Neural cell (in vitro differentiated cells): ENCODE measurements around the gene GPBAR1. TPM values are rescaled to one million over a fixed set of nuclear protein-coding genes. Genes with fewer than 3 reads are reported as not detected.

Experiments
- H2AFZ ChIP-seq: fragments of 200-600, 300-800 bp; sonication (generic), shearing (Covaris generic); 2 replicates; pipeline ENCODE4 v1.6.0; 2014; ENCODE audit warnings: low read depth, mild to moderate bottlenecking, antibody characterized with exemption, low read length, moderate library complexity
- H3F3A ChIP-seq: fragments of 200-600 bp; shearing (Covaris generic); 2 replicates; pipeline ENCODE4 v1.6.1; 2016; ENCODE audit warnings: mild to moderate bottlenecking, moderate library complexity, mixed read lengths, antibody characterized with exemption, low read length; ENCODE audit not compliant: insufficient read depth, poor library complexity, severe bottlenecking
- H3K27ac ChIP-seq: fragments of 200-600, 300-800 bp; sonication (generic), shearing (Covaris generic); 2 replicates; pipeline ENCODE4 v1.5.1; 2014; ENCODE audit warnings: mild to moderate bottlenecking, low read length, moderate library complexity
- H3K27me3 ChIP-seq: fragments of 300-800, 200-600 bp; sonication (generic), shearing (Covaris generic); 2 replicates; pipeline ENCODE4 v1.6.0; 2014; ENCODE audit warnings: mild to moderate bottlenecking, low read depth, low read length, moderate library complexity; ENCODE audit not compliant: insufficient read depth
- H3K36me3 ChIP-seq: fragments of 300-800, 200-600 bp; sonication (generic), shearing (Covaris generic); 2 replicates; pipeline ENCODE4 v1.5.1; 2014; ENCODE audit warnings: mild to moderate bottlenecking, antibody characterized with exemption, low read length, moderate library complexity; ENCODE audit not compliant: insufficient read depth
- H3K4me2 ChIP-seq: fragments of 300-800, 200-600 bp; sonication (generic), shearing (Covaris generic); 2 replicates; pipeline ENCODE4 v1.6.0; 2014; ENCODE audit warnings: mild to moderate bottlenecking, low read length
- H3K4me3 ChIP-seq: fragments of 300-800, 200-600 bp; sonication (generic), shearing (Covaris generic); 2 replicates; pipeline ENCODE4 v1.5.1; 2014; ENCODE audit warnings: mild to moderate bottlenecking, low read length, moderate library complexity
- H3K79me2 ChIP-seq: fragments of 200-600 bp; shearing (Covaris generic); replicated peaks from 2 replicates; pipeline ENCODE4 v1.6.0; 2014; ENCODE audit warnings: mild to moderate bottlenecking, low read length, moderate library complexity; ENCODE audit not compliant: insufficient read depth
- H3K9ac ChIP-seq: fragments of 300-800, 200-600 bp; sonication (generic), shearing (Covaris generic); 2 replicates; pipeline ENCODE4 v1.6.1; 2016; ENCODE audit warnings: mild to moderate bottlenecking, low read length, mixed read lengths
- H3K9me2 ChIP-seq: fragments of 200-600 bp; shearing (Covaris generic); 2 replicates; pipeline ENCODE4 v1.6.1; 2016; ENCODE audit warnings: mild to moderate bottlenecking, low read length, mixed read lengths; ENCODE audit not compliant: insufficient read depth
- H3K9me3 ChIP-seq: fragments of 200-600, 300-800 bp; sonication (generic), shearing (Covaris generic); 2 replicates; pipeline ENCODE4 v1.6.1; 2016; ENCODE audit warnings: mild to moderate bottlenecking, mixed run types, low read length, moderate library complexity, mixed read lengths
- H4K20me1 ChIP-seq: fragments of 200-600 bp; shearing (Covaris generic); 2 replicates; pipeline ENCODE4 v1.6.1; 2016; ENCODE audit warnings: mild to moderate bottlenecking, mixed run types; ENCODE audit not compliant: insufficient read depth
- EP300 ChIP-seq: fragments of 450-650 bp; conservative IDR thresholded peaks from 2 replicates; pipeline ENCODE4 v1.6.1; 2014; ENCODE audit warnings: antibody characterized with exemption, mild to moderate bottlenecking, moderate library complexity; ENCODE audit not compliant: poor library complexity, severe bottlenecking
- EZH2 ChIP-seq: fragments of 200-600, 300-800 bp; shearing (Covaris generic), sonication (generic); IDR thresholded peaks from 2 replicates; pipeline ENCODE4 v1.6.1; 2014; ENCODE audit warnings: antibody characterized with exemption, low read length, borderline replicate concordance, mild to moderate bottlenecking; ENCODE audit not compliant: insufficient read depth, poor library complexity, severe bottlenecking
- MXI1 ChIP-seq: fragments of 450-650 bp; conservative IDR thresholded peaks from 2 replicates; pipeline ENCODE4 v1.6.1; 2014; ENCODE audit warnings: antibody characterized with exemption, mild to moderate bottlenecking; ENCODE audit not compliant: poor library complexity, severe bottlenecking
- POLR2AphosphoS5 ChIP-seq: IDR thresholded peaks from 2 replicates; pipeline ENCODE4 v1.6.1; 2012
- RAD21 ChIP-seq: fragments of 450-650 bp; conservative IDR thresholded peaks from 2 replicates; pipeline ENCODE4 v1.6.1; 2014; ENCODE audit warnings: antibody characterized with exemption, mild to moderate bottlenecking, moderate library complexity
- SMC3 ChIP-seq: fragments of 450-650 bp; conservative IDR thresholded peaks from 2 replicates; pipeline ENCODE4 v1.6.1; 2014; ENCODE audit warnings: antibody characterized with exemption, mild to moderate bottlenecking, moderate library complexity; ENCODE audit not compliant: poor library complexity
- TAF1 ChIP-seq: IDR thresholded peaks from 2 replicates; pipeline ENCODE4 v1.6.1; 2012; ENCODE audit warnings: low read depth
- polyA plus RNA-seq: library from polyadenylated mRNA; depleted of rRNA; stranded (reverse); fragments of >200 nt; gene quantifications from 2 replicates; pipeline ENCODE4 v1.2.3, GENCODE V29; 2014
- TF ChIP-seq, protein P1 (sequence below): fragments of 450-650 bp; IDR thresholded peaks from 2 replicates; pipeline ENCODE4 v1.5.1; 2014; ENCODE audit warnings: antibody characterized with exemption, mild to moderate bottlenecking, moderate library complexity; ENCODE audit not compliant: poor library complexity, severe bottlenecking
- TF ChIP-seq, protein P2 (sequence below): IDR thresholded peaks from 2 replicates; pipeline ENCODE4 v1.6.1; 2012; ENCODE audit warnings: borderline replicate concordance

The GPBAR1 gene
- polyA plus RNA-seq, 1 donor from 2014 or later, result not detected

DNA sequence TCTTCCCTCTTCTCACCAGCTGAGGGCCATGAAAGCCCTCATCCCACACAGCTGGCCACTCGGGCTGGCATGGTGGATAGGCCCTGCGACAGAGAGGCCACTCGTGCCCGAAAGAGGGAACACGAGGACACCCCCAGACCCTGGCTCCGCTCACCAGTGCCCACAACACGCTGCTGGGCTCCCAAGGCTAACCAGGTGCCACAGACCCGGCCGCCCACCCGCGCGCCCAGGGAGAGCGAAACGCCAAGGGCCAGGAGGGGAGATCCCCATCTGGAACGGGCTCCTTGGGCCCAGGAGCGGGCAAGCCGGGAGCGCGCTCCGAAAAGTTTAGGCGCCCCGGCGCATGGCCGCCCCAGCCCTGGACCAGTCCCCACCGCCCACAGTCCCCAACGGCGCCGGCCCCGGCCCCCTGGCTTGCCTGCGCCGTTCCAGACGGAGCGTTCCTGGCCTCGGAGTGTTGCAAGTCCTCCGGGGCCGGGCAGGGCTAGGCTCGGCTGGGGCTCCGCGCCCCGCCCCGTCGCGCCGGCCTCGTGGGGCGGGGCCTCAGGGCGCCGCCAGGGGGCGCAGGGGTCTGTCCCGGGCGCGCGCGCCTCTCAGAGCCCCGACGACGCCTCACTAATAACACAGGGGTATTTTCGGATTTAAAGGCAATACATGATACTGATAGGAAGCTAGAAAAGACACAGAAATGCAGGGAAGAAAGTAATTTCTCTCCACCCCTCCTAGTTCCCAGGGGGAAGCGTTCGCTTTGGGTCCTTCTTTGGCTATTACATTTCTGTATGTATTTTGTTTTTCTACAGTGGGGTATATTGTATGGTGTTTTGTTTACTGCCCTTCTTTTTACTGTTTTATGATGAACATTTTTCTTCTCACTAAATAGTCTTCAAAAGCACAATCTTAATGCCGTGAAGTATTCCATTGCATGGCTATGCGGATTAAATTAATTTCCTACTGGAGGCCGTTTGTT is 31.5 kb downstream of the GPBAR1 start, which contains the start of gene TMBIM1:
Gene TMBIM1, minus strand, starts transcription at position 456 of the 967 bp plus-strand sequence. CDS start 10,362 bp downstream, outside the sequence.
- Histone ChIP-seq H3K36me3 (no peaks in the 10 kb centered on the region), H3K27me3 (peaks cover 4% of the 10 kb centered on the region), H3K9me2 (no peaks in the 10 kb centered on the region), H3F3A (no peaks in the 10 kb centered on the region), H3K4me3 (no peak within 1 kb of the TSS), H3K27ac (no peak within 1 kb of the TSS), H3K79me2 (no peaks in the 10 kb centered on the region), H3K4me2 (no peak within 1 kb of the TSS), H3K9ac (no peak within 1 kb of the TSS), H2AFZ (no peak within 1 kb of the TSS), H4K20me1 (no peaks in the 10 kb centered on the region), H3K9me3 (no peaks in the 10 kb centered on the region)
- TF ChIP-seq, protein P1, sequence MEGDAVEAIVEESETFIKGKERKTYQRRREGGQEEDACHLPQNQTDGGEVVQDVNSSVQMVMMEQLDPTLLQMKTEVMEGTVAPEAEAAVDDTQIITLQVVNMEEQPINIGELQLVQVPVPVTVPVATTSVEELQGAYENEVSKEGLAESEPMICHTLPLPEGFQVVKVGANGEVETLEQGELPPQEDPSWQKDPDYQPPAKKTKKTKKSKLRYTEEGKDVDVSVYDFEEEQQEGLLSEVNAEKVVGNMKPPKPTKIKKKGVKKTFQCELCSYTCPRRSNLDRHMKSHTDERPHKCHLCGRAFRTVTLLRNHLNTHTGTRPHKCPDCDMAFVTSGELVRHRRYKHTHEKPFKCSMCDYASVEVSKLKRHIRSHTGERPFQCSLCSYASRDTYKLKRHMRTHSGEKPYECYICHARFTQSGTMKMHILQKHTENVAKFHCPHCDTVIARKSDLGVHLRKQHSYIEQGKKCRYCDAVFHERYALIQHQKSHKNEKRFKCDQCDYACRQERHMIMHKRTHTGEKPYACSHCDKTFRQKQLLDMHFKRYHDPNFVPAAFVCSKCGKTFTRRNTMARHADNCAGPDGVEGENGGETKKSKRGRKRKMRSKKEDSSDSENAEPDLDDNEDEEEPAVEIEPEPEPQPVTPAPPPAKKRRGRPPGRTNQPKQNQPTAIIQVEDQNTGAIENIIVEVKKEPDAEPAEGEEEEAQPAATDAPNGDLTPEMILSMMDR, result peak; percentile 46
- TF ChIP-seq TAF1, result no peak
- no peak for TF ChIP-seq EP300

DNA sequence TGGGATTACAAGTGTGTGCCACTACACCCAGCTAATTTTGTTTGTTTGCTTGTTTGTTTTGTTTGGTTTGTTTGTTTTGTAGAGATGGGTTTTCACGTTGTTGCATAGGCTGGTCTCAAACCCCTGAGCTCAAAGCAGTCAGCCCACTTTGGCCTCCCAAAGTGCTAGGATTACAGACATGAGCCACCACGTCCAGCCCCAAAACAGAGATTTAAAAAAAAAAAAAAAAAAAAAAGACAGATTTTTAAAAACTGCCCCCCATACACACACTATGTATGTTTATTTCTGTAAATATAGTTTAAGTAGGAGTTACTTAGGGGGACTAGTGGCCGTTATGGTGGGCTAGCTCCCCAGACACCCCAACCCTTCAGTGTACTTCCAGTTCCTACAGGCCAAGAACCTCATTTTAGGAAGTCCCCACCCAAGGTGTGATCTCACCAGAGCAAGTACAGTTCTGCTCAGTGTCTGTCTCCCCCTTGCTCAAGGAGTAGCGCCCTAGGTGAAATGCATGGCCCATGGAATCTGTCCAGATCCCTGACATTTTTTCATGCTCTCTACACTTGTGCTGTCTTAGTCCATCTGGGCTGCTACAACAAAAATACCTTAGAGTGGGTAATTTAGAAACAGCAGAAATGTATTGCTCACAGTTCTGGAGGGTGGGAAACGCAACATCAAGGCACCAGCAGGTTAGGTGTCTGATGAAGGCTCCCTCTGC is 33.1 kb downstream of the GPBAR1 start:
- Histone ChIP-seq H3K9me3 (no peaks in the 10 kb centered on the region), H3F3A (no peaks in the 10 kb centered on the region), H3K36me3 (no peaks in the 10 kb centered on the region), H4K20me1 (no peaks in the 10 kb centered on the region), H3K9ac (no peak overlapping the region), H3K9me2 (no peaks in the 10 kb centered on the region), H3K4me3 (no peak overlapping the region), H2AFZ (no peak overlapping the region), H3K27ac (no peak overlapping the region), H3K4me2 (no peak overlapping the region), H3K79me2 (no peaks in the 10 kb centered on the region), H3K27me3 (peaks cover 4% of the 10 kb centered on the region)
- no peak for TF ChIP-seq SMC3
- TF ChIP-seq EP300, result no peak
- no peak for TF ChIP-seq TAF1
- TF ChIP-seq, protein P2, sequence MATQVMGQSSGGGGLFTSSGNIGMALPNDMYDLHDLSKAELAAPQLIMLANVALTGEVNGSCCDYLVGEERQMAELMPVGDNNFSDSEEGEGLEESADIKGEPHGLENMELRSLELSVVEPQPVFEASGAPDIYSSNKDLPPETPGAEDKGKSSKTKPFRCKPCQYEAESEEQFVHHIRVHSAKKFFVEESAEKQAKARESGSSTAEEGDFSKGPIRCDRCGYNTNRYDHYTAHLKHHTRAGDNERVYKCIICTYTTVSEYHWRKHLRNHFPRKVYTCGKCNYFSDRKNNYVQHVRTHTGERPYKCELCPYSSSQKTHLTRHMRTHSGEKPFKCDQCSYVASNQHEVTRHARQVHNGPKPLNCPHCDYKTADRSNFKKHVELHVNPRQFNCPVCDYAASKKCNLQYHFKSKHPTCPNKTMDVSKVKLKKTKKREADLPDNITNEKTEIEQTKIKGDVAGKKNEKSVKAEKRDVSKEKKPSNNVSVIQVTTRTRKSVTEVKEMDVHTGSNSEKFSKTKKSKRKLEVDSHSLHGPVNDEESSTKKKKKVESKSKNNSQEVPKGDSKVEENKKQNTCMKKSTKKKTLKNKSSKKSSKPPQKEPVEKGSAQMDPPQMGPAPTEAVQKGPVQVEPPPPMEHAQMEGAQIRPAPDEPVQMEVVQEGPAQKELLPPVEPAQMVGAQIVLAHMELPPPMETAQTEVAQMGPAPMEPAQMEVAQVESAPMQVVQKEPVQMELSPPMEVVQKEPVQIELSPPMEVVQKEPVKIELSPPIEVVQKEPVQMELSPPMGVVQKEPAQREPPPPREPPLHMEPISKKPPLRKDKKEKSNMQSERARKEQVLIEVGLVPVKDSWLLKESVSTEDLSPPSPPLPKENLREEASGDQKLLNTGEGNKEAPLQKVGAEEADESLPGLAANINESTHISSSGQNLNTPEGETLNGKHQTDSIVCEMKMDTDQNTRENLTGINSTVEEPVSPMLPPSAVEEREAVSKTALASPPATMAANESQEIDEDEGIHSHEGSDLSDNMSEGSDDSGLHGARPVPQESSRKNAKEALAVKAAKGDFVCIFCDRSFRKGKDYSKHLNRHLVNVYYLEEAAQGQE, result no peak
- TF ChIP-seq, protein P1, result no peak
- TF ChIP-seq EZH2, result no peak
- no peak for TF ChIP-seq RAD21
- no peak for TF ChIP-seq POLR2AphosphoS5
- no peak for TF ChIP-seq MXI1
